CD4-positive, CD25-positive, alpha-beta regulatory T cell (primary cell): ENCODE results near the gene EXOSC3. TPM values are rescaled to one million over a fixed set of nuclear protein-coding genes. Genes with fewer than 3 reads are reported as not detected.

Source experiments
- polyA plus RNA-seq, 4 donors: library from polyadenylated mRNA; unstranded; fragments of 300-500 nt; fragmentation: Illumina TruSeq; gene quantifications; one replicate each; pipeline ENCODE4 v1.2.3, GENCODE V29; 2021
- total RNA-seq: library from RNA; stranded (reverse); gene quantifications from one replicate; pipeline ENCODE4 v1.2.3, GENCODE V29; 2022

The EXOSC3 gene
- total and polyA plus RNA-seq, 5 donors from 2014 or later = 28.0 to 38.5 (median 36.9) TPM

Other genes starting within 250 kb of the EXOSC3 start
- gene FBXO10, start 208.7 kb downstream of the EXOSC3 start, total RNA-seq = 2.4 TPM
- 1 to 10 TPM in 1 of 4 donors, under 1 TPM in 3; 0.40 to 1.0 (median 0.68) TPM for gene FBXO10, start 208.7 kb downstream of the EXOSC3 start, polyA plus RNA-seq
- 31.9 TPM for gene TOMM5, start 192.5 kb downstream of the EXOSC3 start, total RNA-seq
- 100 to 1,000 TPM; 146 to 198 (median 168) TPM for gene TOMM5, start 192.5 kb downstream of the EXOSC3 start, polyA plus RNA-seq
- gene FRMPD1, start 134.1 kb downstream of the EXOSC3 start, total RNA-seq = not detected
- gene FRMPD1, start 134.1 kb downstream of the EXOSC3 start, polyA plus RNA-seq = not detected
- gene TRMT10B, start 31.3 kb downstream of the EXOSC3 start, total RNA-seq = 12.5 TPM
- gene TRMT10B, start 31.3 kb downstream of the EXOSC3 start, polyA plus RNA-seq = 10 to 100 TPM; 10.7 to 16.2 (median 12.5) TPM
- gene DCAF10, start 15.7 kb upstream of the EXOSC3 start, total RNA-seq = 10.7 TPM
- 10 to 100 TPM; 22.6 to 30.5 (median 26.7) TPM for gene DCAF10, start 15.7 kb upstream of the EXOSC3 start, polyA plus RNA-seq
- 25.3 TPM for gene SLC25A51, start 119.1 kb upstream of the EXOSC3 start, total RNA-seq
- 10 to 100 TPM; 11.2 to 13.5 (median 12.4) TPM for gene SLC25A51, start 119.1 kb upstream of the EXOSC3 start, polyA plus RNA-seq